COLO829 (cell line): Measurements from ENCODE around the gene COL8A2.
A peak's percentile ranks its signal among the peaks of the same experiment; 100 is the strongest.

Experiments used
- DNase-seq: peaks from one replicate; pipeline ENCODE4 v3.0.0; 2012; ENCODE audit warnings: low spot score

The COL8A2 gene

DNA sequence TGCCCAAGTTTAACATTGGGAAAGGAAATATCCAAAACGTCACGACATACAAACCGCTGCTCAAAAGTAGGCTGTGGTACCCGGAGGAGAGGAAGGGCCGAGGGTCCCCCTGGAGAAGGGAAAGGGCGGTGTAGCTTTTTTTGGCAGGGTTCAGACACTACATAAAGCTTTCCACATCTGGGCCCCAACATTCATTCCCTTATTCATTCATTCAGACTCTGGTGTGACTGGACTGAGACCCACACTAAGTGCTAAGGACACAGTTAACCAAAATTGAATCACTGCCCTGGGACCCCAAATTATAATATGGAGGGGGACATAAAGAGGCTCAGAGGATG, 10.3 kb upstream of the COL8A2 start:
- no peak for DNase-seq

DNA sequence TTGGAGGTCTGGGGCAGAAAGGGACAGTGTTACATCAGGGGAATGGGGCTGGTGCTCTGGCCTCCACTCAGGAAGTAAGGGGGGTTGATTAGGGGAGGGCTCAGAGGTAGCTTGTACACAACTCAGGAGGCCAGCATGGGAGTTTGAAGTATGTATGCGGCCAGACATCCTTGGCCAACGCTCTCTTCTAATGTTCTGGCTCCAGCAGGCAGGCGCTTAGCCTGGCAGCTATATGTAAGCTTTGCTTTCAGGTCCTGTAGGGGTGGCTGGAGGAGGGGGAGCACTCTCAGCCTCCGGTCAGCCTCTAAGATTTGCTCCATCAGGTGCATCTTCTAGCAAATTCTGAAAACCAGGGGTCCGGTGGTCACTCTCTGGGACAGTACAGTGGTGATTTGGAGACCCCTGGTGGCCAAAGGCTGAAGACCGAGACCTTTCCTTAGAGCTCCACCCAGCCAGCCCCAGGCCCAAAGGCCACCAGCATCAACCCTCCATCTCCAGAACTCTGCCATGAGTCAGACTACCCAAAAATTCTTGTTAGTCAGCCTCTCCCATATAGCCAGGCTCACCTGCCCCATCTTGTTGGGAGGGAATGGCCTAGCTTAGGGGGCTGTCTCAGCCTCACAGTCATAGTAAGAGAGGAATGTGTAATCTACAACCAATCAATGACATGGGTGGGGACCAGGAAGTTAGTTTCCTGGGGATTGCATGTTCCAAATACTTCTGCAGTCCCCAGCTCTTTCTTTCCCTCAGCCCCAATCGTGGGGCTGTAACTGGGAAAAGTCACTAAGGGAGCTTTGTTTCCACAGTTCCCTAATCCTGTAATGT, 9.7 kb upstream of the COL8A2 start:
- DNase-seq = peak; percentile 63

DNA sequence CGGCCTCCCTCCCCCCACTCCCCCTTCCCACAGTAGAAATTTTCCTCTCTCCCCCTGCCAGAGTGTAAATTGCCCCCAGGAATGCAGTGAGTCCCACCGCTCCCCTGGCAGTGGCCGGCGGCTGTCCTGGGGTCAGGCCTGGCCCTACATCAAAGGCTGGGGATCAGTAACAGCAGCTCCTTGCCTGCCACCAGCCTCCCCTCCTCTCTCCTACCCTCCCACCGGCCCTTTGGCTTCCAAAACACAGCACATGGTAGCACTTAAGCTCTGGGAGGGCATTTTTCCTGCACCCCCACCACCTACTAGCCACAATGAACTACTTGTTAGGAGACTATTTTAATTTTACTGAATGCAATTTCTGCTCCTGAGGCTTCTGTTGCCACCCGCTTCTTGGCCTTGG, 9.0 kb upstream of the COL8A2 start:
- DNase-seq = no peak

DNA sequence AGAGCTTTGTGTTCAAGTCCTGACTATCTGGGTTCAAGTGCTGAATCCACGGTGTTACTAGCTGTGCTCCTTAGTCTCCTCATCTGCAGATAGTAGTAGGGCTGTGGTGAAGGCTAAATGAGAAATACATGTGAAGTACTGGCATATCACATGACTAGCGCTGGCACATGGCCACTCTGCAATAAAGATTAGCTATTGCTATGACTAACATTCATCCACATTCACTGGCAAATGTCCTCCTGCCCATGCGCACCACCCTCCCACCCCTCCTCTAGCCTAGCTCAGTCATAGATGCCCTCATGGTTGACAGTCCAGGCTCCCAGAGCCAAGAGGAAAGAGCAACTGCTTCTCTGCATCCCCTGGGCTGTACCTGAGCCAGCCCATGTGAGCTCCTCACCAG, 8.5 kb upstream of the COL8A2 start:
- peak; percentile 95 for DNase-seq

DNA sequence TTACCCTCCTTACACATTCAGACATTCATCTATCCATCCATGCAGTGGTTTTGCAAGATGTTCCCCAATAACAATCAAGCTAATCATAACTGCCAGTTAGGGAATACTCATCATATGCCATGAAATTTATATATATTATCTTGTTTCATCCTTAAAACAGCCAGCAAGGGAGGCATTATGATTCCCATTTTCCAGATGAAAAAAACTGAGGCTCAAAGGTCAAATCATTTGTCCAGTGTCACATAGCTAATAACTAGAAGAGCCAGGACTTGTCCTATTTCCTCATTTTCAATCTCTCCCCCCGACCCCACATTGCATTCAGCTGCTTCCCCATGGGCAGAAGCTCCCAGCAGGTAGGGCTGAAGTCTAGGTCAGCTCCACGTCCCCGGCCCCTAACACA, 7.0 kb upstream of the COL8A2 start:
- no peak for DNase-seq

DNA sequence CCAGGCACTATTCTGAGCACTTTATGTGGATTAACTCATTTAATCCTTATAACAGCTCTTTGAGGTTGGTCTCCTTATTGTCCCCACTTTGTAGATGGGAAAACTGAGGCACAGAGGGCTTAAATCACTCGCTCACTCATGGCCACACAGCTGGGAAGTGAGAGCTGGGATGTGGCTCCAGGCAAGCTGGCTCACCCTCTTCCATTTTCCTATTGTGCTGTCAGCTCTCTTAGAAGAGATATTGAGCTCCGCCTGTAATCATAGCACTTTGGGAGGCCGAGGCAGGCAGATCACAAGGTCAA, 3.8 kb upstream of the COL8A2 start:
- DNase-seq = no peak

DNA sequence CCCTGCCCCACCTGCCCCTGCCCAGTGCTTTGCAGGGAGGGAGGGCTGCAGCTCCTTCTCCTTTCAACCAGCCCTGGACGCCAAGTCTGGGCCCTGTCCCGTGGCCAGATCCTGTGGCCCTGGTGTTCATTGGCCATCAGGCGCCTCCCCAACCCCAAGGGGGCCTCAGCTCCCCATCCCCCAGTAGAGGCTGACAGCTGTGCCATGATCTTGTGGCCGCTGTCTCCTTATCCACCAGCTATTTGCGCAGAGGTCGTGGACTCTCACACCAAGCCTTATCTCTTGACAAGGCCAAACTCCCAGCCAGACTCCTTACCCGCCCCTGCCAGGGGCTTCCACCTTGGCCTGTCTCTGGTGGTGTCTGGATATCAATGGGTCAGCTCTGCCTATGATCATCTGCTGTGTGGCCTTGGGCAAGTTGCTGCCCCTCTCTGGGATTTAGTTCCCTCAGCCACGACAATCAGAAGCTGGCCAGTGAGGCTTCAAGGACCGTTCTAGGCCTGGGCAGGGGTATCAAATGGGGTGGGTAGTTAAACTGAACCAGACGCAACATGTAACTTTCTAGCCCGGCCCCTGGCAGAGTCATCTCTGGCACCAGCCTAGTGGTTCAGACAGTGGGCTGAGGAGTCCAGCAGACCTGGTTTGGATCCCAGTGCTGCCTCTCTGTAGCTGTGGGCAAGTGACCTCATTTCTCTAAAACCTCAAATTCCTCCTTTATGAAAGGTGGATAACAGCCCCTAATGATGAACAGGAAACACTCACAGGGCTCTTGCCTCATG, 3.3 kb upstream of the COL8A2 start:
- no peak for DNase-seq

DNA sequence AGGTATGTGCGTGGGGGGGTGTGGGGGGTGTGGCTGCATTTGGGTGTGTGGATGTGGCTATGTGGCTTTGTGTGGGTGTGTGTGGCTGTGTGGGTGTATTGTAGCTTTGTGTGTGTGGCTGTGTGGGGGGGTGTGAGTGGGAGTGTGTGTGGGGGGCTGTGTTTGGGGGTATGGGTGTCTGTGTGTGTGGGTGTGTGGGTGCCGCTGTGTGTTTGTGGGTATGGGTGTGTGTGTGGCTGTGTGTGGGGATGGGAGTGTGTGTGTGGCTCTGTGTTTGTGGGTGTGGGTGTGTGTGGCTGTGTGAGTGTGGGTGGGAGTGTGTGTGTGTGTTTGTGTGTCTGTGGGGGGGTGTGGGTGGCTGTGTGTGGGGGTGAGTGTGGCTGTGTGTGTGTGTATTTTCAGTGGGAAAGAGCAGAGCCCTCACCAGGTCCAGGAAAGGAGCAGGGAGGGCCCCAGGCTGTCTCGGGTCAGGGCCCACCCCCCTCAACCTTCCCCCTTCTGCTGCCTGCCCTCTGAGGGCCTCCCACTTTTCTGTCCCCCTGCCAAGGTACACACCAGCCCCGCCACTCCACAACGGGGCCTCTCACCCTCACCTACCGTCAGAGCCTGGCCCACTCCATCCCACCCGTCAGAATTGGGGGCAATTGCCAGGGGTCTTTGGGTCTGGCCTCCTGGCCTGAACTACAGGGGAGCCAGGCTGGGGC, 1.9 kb upstream of the COL8A2 start:
- DNase-seq = no peak

DNA sequence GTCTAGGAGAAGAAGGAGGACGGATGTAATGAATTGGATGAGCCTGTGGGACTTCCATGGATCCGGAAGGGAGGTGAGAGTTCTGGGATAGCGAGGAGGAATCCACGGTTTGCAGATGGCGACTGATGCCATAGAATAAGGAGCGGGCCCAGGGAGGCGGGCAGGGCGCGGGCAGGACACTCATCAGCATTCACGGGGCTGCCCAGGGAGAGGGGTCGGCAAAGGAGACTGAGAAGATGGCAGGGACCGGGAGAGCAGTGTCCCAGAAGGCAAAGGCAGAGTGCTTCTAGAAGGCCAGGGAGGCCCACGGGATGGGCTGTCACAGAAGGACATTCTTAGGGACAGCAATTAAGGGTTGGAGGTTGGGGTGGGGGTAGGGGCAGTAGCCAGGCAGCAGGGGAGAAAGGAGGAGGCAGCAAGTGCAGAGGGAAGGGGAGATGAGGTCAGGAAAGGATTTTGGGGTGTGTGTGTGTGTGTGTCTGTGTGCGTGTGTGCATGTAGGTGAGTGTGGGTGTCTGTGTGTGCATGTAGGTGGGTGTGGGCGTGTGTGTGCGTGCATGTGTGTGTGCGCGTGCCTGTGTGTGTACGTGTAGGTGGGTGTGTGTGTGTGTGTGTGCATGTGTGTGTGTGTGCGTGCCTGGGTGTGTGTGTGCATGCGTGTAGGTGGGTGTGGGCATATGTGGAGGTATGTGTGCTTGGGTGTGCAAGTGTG, 1.1 kb upstream of the COL8A2 start:
- no peak for DNase-seq

DNA sequence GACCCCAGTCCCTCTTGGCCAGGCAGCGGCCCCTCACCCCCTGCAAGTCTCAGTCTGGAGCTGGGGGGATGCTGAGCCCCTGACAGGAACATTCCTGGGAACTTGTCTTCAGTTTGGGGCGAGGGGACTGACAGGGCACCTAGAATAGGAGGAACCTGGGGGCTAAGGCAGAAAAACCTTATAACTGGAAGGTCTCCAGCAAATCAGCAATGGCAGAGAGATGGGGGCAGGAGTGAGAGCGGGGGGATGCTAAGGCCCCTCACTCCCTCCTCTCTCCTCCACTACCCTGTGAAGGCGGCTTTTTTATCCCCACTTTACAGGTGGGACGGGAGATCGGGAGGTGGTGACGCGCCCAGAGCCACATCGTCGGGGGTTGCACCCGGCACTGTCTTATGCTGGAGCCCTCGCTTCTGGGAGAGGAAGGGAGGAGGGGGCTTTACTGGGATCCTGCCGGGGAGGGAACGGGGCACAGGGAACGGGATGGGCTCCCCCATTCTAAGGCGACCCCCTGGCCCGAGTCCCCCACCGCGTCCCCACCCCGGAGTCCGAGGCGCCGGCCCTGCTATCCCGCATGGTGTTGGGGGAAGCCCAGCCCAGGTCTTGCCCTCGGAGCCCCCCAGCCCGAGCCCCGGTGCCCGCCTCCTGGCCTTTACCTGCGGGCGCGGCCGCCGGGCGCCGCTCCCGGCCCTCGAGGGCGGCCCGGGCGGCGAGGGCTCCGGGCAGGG, 456 bp downstream of the COL8A2 start:
- no peak for DNase-seq

DNA sequence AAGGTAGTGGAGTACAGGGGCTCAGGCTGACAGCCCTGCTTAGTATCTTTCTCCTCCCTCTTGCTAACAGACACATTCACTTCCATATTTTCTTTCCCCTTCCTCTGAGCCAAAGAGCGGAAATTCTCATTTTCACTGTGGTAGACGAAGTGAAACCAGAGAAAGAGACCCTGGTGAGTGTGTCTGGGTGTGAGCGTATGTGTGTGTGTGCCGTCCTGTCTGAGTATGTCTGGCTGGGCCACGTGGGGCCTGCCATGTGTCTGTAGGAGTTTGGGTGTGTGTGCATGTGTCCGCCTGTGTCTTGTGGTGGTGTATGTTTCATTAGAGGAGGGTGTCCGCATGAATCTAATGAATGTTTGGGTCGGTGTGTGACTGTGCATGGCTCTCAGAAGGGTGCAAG, 1.7 kb downstream of the COL8A2 start:
- no peak for DNase-seq

DNA sequence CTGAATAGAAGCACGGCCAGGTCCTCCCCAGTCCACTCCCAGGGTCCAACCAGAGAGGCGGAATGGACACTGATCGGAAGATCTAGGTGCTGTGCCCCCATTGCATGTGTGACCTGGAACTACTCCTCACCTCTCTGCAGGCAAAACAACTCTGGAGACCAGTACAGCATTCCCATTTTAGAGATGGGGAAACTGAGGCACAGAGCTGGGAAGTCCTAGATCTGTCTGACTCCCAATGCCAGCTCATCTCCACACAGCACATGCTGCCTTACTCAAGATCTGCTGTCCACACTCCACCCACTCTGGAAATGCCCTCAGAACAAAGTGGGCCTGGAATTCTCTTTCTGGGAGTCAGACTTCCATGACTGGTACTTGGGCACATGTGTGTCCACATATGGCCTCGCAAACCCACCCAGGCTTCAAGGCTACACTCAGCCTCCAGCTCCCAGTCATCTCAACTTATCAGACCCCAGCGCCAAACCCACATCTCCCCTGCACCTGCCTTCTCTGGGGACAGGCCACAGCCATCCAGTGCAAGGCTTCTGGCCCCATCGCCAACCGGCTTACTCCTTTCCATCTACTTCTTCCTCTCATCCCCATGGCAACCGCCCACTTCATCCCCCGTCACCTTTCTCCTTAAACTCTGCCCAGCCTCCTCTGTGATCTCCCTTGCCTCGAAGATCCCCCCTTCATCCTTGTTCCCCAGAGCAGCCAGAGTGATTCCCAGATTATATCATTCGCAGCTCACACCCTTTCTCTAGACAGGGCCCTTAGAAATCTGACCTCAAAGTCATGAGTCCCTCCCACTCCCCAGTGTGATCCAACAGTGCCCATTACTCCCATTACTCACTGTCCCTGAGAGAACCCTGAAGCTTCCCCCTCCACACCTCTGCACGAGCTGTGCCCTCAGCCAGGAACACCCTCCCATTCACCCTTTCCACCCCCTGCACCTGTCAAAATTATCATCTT, 2.7 kb downstream of the COL8A2 start:
- no peak for DNase-seq

DNA sequence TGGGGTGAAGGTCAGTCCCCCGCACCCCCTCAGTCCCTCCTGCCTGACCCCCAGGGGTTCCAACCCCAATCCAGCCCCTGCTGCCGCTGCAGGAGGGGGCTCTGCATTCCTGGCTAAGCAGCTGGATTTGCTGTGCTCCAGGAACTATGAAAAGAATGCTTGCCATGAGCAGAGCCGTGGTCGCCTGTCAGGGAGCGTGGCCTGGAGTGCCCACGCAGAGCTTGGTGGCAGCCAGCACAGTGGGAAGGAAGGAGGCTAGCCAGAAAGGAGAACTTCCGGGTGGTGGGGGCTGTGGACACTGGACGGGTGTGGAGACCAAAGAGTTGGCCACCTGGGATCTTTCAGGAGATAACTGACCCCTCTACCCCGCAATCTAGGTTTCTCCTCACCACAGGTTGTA, 5.6 kb downstream of the COL8A2 start:
- DNase-seq = no peak

DNA sequence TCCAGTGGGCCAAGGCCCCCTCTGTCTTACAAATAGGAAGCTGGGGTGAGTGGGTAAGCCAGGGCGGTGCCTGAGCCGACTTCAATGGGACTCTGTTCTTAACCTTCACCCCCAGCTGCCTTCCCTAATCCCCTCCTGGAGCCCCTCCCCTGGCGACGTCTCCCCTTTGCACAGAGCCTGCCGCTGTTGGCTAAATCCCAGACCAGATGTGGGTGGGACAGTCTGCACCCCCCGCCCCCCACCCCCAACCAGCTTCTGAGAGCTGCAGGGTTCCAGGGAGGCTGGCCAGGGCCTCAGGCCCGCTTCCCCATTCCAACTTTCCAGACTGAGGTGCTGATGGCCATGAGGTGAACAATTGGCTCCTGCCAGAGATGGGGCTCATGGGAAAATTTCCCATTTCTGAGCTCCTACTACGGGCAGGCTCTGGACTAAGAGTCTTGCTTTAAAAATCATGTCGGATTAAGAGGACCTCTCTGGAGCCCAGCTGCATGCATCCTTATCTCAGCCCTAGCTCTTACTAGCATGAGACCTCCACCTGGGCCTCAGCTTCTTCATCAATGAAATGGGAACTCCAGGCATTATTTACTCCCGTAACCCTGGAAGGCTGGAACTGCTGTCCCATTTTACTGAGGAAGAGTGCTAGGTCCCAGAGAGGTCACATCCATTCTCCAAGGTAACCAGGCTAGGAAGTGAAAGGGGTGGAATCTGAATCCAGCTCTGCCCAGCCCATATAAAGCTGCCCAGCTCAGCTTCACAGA, 6.4 kb downstream of the COL8A2 start:
- no peak for DNase-seq

DNA sequence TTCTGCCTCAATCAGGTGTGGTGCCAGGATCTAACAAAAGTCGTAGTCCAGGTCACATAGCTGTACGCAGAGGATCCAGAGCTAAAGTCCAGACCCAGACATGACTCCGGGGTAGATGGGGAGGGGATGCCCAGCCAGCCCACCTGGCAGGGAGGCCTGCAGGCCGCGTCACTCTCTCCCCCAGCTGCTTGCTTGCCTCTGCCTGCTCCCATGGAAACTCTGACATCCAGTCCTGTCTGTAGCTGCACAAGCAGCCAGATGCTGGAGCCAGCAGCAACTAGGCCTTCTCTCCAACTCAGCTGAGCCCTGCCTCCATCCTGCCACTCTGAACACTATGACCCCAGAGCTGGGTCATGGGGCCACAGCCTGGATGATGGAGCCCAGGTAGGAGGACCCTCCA, 8.1 kb downstream of the COL8A2 start:
- DNase-seq = no peak

DNA sequence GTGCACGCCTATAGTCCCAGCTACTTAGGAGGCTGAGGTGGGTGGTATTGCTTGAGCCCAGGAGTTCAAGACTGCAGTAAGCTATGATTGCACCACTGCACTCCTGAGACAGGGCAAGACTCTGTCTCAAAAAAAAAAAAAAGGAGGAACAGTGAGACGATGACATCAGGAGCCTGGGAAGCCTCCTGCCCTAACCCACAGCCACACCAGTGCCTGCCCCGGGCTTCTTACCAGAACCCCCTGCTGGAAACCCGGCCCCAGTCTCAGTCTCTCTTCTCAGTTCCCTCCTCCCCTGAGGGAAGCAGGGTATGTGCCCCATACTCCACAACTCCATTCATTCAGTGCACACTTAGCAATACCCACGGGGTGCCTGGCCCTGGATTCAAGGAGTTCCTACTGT, 9.1 kb downstream of the COL8A2 start:
- no peak for DNase-seq

DNA sequence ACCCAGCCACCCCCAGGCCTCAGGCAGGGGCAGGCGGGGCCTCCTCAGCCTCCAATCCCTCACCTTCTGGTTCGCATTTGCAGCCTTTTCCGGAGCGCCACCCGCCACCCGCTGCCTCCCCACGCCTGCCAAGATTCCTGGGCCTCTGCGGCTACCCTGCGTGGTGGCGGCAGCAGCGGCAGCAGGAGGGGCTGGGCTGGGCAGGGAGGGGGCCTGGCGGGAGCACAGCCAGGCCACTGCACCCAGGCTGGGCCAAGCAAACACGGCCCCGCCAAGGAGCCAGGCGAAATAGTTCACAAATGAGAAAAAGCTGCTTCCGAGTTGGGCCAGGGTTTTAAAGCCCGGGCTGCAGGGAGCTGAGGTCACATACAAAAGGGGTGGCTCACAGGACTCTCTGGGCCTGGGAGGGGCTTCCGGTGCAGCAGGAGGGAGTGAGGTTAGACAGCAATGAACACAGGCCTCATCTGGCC, 9.8 kb downstream of the COL8A2 start:
- no peak for DNase-seq

DNA sequence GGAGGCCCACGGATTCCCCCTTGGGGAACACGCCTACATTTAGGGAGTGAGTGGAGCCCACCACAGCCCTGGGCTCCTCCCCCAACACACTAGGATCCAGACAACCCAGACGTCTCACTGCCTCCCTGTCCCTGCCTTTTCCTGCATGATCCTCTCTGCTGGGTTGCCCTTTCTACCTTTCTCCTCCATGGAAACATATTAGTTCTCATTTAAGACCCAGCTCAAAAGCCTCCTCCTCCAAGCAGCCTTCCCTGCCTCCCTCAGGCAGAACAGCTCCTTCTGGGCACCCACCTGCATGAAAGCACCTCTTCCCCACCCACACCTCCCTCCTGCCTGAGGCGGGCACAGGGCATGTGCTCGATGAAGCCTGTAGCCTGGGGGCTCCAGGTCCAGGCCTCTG, 10.7 kb downstream of the COL8A2 start:
- no peak for DNase-seq

DNA sequence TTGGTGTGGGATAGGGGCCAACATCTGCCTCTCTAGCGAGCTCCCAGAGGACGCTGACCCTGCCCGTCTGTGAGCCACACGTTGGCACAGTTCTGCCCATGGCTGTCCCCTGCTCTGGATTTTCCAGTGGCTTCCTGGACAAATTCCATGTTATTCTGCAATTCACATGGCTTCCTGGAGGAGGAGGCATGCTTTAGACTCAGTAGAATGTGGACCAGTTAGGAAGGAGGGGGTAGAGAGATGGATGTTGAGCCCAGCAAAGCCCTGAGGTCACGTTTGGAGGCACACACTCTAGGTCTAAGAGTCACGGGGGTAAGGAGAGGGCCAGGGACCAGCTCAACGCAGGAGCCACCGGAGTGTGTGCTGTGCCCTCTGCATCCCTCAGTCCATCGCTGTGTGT, 12.2 kb downstream of the COL8A2 start:
- no peak for DNase-seq

DNA sequence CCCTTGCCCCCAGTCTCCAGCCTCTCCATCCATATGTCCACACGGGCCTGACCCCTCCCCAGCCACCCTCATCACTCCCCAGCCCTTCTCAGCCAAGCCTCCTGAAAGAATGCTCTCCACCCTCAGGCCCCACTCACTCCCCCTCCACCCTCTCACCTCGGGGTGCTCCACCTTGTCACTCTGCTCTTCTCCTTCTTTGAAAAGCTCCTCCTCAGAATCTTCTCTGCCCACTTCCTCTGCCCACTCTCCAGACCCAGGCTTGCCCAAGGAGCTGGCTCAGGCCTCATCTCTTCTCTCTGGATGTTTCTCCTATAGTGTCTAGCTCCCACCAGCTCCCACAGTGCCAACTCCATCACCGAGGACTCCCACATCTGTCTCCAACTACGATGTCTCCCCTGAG, 13.9 kb downstream of the COL8A2 start:
- DNase-seq = no peak
